ENCODE measurements around the gene CATSPER3.

Gene CATSPER3

DNA sequence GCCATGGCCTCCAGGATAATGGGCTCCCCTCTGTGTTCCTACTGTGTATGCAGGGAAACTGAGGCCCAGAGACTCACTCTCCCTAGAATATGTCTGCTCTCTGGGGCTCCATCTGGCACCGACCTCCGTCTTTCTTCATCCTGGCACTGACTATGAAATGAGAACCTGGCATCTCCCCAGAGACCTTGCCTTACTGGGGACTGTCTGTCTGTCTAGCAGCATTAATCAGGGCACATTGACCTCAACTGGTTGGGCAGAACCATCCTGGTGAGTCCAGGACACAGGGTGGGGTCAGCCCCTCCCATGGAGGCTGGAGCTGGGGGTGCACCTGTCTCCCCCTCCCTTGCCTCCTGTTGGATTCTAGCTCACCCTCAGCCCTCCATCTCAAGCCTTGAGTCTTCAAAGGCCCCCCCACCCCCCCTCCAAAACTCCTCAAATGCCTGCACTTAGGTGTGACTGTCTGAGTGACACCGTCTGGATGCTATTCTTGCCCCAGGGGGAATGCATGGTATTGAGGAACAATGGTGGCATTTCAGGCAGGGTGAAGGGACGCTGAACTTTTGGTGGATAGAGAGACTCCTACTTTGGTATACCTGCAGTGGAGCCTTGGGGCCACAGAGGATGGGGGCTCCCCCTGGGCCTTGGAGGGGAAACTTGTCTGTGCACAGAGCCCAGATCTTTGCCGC lies 79.1 kb downstream of the CATSPER3 start:
- H3K27me3 Mint-ChIP-seq = peaks cover 83% of the 10 kb centered on the region

DNA sequence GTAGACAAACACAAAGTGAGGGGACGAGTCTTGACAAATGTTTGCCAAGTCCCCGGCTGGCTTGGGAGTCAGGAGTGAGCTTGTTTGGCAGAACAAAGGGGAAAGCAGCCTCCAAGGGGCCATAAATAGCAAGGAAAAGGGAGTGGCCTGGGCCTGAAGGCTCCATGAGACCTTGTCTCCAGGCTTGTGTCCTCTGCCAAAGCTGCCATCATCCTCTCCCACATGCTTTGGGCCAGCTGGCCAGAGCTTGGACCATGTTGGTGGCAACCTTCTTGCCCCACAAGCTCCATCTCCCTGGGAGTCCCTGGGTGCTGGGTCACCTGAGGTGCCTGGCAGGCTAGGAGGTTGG lies 79.6 kb downstream of the CATSPER3 start:
- Mint-ChIP-seq H3K4me3 (no peak overlapping the region), H3K36me3 (ENCODE audit: low read depth) (no peaks in the 10 kb centered on the region), H3K27me3 (peaks cover 83% of the 10 kb centered on the region), H3K9me3 (no peaks in the 10 kb centered on the region), H3K4me1 (ENCODE audit: low read depth) (no peaks in the 10 kb centered on the region), H3K27ac (no peak overlapping the region)
- no peak for DNase-seq

More for the DNA sequence above, 79.1 kb downstream of the CATSPER3 start:
- Mint-ChIP-seq H3K4me3 (no peak overlapping the region), H3K27ac (no peak overlapping the region), H3K9me3 (no peaks in the 10 kb centered on the region), H3K4me1 (ENCODE audit: low read depth) (no peaks in the 10 kb centered on the region), H3K36me3 (ENCODE audit: low read depth) (no peaks in the 10 kb centered on the region)
- no peak for DNase-seq

DNA sequence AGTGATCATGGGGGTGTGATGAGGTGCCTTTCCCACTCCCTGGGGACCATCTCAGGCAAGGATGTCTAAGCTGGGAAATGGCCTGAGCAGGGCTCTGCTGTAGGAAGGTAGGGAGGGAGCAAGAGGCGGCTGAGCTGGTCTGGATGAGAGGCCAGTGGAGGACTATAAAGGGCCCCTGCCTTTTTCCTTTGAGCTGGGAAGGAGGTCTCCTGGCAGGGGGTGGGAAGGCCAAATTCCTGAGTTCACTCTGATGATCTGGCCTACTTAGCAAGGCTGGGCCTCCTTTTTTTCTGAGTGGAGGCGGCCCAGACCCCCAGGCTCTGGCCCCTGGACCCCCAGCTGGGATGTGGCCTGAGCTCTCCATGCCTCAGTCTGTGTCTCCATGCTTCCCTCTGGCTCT lies 80.6 kb downstream of the CATSPER3 start:
- H3K4me1 Mint-ChIP-seq (ENCODE audit: low read depth) = no peaks in the 10 kb centered on the region
- no peaks in the 10 kb centered on the region for H3K9me3 Mint-ChIP-seq
- no peak overlapping the region for H3K4me3 Mint-ChIP-seq
- H3K27ac Mint-ChIP-seq = no peak overlapping the region
- H3K36me3 Mint-ChIP-seq (ENCODE audit: low read depth) = no peaks in the 10 kb centered on the region
- H3K27me3 Mint-ChIP-seq = peaks cover 83% of the 10 kb centered on the region
- DNase-seq = no peak

DNA sequence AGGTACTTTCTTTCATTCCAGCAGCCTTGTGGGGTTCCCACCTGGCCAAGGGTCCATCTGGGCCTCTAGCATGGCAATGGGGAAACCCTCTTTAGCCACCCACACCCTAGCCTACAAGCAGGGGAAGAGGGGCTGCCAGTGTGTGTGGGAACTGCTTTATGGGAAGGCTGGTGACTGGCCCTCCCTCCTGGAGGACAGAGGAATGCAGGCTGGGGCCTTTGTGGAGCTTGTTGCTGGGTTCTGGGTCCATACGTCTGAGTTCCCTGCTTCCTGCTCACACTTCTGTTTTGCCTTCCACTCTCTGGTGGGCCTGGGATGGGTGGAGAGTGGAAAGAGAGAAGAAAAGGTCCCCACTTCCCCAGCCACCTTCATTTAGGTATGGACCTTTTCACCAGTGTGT lies 81.2 kb downstream of the CATSPER3 start:
- H3K27ac Mint-ChIP-seq = no peak overlapping the region
- no peaks in the 10 kb centered on the region for H3K9me3 Mint-ChIP-seq
- no peak overlapping the region for H3K4me3 Mint-ChIP-seq
- H3K27me3 Mint-ChIP-seq = peaks cover 83% of the 10 kb centered on the region
- no peaks in the 10 kb centered on the region for H3K4me1 Mint-ChIP-seq (ENCODE audit: low read depth)
- no peaks in the 10 kb centered on the region for H3K36me3 Mint-ChIP-seq (ENCODE audit: low read depth)
- DNase-seq = no peak

DNA sequence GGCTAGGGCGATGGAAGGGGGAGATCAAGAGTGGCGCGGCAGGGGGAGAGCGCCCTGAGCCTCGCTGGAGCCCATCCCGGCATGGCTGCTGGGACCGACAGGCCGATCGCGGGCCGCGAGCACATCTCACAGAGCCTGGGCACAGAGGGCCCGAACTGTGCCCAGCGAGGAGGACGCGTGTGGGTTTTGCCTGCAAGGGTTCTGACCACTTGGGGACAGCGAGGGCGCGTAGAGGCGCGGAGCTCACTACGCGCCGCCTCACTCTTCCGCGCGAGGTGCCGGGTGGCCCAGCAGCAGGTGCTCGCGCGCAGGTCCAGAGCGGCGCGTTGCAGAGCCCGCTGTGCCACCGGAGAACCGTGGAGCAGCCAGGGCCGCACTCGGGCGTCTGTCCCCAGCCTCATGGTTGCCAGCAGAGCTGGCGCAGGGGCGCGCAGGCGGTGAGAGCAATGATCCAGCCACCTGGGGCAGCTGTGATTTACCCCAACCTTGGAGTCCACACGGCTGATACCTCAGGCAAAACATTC lies 82.6 kb downstream of the CATSPER3 start:
- Mint-ChIP-seq H3K9me3 (no peaks in the 10 kb centered on the region), H3K27me3 (peaks cover 76% of the 10 kb centered on the region), H3K36me3 (ENCODE audit: low read depth) (no peaks in the 10 kb centered on the region), H3K27ac (no peak overlapping the region), H3K4me1 (ENCODE audit: low read depth) (no peaks in the 10 kb centered on the region), H3K4me3 (no peak overlapping the region)
- DNase-seq = no peak

DNA sequence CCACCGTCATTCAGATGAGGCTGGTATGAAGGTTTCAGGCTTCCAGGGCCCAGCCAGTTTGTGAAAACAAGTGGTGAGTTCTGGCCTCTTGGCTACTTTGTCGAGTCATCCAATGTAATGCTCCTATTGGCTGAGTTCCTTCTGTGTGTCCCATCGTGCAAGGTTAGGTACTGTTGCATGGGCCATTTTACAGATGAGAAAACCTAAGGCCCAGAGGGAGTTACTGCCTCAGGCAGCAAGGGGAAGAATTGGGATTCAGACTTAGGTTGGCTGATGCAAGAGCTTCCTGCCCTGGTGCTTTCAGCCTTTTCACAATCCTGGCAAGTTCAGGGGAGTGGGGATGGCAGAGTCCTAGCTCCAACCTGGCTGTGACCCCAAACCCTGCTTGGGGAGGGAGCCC lies 83.7 kb downstream of the CATSPER3 start:
- H3K4me3 Mint-ChIP-seq = no peak overlapping the region
- no peak for DNase-seq
- no peak overlapping the region for H3K27ac Mint-ChIP-seq

DNA sequence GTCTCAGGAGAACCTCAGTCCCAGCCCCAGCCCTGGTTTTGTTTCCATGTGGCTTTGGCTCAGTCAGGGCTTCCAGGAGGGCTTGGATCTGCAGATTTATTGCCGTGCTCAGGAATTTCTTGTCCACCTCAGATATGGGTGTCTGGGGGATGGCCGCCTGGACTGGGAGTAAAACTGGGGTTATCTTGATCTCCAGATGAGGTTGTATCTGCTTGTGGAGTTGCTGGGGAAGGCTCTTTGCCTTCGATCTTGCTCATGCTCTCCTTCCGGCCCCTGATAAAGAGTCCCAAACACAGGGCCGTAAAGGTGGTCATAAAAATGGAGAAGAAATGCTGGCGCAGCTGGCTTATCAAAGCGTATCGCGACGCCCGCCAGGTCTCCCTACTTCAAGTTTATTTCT lies 84.2 kb downstream of the CATSPER3 start:
- Mint-ChIP-seq H3K27ac (no peak overlapping the region), H3K4me1 (ENCODE audit: low read depth) (no peaks in the 10 kb centered on the region), H3K4me3 (no peak overlapping the region), H3K27me3 (peaks cover 65% of the 10 kb centered on the region), H3K9me3 (no peaks in the 10 kb centered on the region), H3K36me3 (ENCODE audit: low read depth) (no peaks in the 10 kb centered on the region)
- no peak for DNase-seq

More for the DNA sequence above, 83.7 kb downstream of the CATSPER3 start:
- Mint-ChIP-seq H3K36me3 (ENCODE audit: low read depth) (no peaks in the 10 kb centered on the region), H3K27me3 (peaks cover 69% of the 10 kb centered on the region), H3K9me3 (no peaks in the 10 kb centered on the region), H3K4me1 (ENCODE audit: low read depth) (no peaks in the 10 kb centered on the region)

DNA sequence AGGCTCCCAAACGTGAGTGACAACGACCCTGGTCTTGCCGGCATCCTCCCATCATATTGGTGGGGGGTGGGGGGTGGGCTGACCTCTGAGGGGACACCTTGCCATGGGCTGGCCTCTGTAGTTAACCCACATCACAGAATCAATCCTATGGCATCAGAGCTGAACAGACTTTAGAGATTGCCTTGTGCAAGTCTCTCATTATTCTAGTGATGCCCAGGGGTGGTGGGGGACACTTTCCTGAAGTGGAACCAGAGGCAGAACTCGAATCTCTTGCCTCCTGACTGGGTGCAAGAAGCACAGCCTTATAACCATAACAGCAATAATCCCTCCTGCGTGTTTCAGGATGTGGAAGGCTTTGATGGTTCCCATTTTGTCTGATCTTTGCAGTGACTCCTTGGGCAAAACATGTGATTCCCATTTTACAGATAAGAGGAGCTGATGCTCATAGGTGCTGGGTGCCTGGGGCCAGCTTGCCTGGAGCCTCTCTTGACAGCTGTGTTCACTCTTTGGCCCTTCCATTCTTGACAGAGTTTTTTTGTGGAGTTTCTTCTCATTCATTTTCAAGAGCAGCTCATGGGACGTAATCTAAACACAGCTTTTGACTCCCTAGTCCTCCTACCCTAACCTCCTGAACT lies 84.9 kb downstream of the CATSPER3 start:
- Mint-ChIP-seq H3K27me3 (peaks cover 59% of the 10 kb centered on the region), H3K4me1 (ENCODE audit: low read depth) (no peaks in the 10 kb centered on the region), H3K36me3 (ENCODE audit: low read depth) (no peaks in the 10 kb centered on the region), H3K27ac (no peak overlapping the region), H3K4me3 (no peak overlapping the region), H3K9me3 (no peaks in the 10 kb centered on the region)
- DNase-seq = no peak

DNA sequence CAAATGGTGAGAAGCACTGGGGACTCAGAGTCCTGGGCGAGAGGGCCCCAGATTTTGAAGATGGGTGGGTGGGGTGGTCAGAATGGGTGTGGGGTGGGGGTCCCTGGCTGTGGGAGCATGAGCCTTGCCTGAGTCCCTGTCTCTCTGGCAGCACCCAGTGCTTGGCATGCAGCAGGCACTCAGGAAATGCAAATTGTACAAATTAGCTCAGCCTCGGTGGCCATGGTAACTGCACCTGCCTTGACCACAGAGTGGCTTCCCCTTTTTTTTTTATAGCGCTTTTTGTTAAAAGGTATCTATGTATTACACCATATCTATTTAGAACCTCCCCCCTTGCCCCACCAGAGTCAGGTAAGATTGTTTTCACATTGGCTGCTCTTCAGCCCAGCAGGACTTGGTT lies 85.6 kb downstream of the CATSPER3 start:
- Mint-ChIP-seq H3K27ac (no peak overlapping the region), H3K36me3 (ENCODE audit: low read depth) (no peaks in the 10 kb centered on the region), H3K4me1 (ENCODE audit: low read depth) (no peaks in the 10 kb centered on the region), H3K4me3 (no peak overlapping the region), H3K9me3 (no peaks in the 10 kb centered on the region), H3K27me3 (peaks cover 55% of the 10 kb centered on the region)
- no peak for DNase-seq

DNA sequence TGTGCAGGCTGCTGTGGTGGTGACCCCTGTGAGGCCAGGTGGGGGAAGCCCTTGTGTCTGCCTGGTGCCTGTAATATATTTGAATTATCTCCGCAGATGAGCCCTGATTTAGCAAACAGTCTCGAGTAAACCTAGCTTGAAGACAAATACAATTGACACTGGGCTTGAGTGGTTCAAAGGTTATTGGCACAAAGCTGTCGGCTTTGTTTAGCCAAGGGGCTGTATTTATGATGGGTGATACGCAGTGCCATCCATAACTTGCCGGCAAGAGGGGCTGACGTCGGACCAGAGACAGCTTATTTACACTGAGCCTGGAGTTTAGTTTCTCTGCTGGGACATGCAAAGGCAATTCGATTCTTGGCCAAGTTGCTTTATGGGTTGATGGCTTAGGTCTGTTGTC lies 86.3 kb downstream of the CATSPER3 start:
- Mint-ChIP-seq H3K4me3 (no peak overlapping the region), H3K4me1 (ENCODE audit: low read depth) (no peaks in the 10 kb centered on the region), H3K9me3 (no peaks in the 10 kb centered on the region), H3K36me3 (ENCODE audit: low read depth) (no peaks in the 10 kb centered on the region), H3K27me3 (peaks cover 59% of the 10 kb centered on the region), H3K27ac (no peak overlapping the region)
- DNase-seq = no peak

DNA sequence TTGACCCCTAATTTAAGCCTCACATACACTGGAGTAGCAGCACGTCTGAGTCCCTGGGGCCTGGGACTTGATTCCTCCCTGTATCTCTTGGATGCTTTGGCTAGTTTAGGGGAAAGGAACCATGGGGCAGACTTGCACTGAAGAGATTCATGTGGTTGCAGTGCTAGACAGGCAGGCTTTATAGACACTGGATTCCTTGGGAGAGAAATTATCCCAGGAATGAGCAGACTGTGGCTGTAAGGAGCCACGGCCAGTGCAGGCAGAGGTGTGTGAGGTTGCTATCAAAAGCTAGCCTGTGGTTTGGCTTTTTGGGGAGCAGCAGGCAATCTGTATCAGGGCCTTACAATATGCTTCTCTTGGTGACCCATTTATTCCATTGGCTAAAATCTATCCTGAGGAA lies 86.8 kb downstream of the CATSPER3 start:
- H3K9me3 Mint-ChIP-seq = no peaks in the 10 kb centered on the region
- H3K4me3 Mint-ChIP-seq = no peak overlapping the region
- DNase-seq = no peak
- H3K4me1 Mint-ChIP-seq (ENCODE audit: low read depth) = no peaks in the 10 kb centered on the region
- peaks cover 56% of the 10 kb centered on the region for H3K27me3 Mint-ChIP-seq
- H3K27ac Mint-ChIP-seq = no peak overlapping the region
- no peaks in the 10 kb centered on the region for H3K36me3 Mint-ChIP-seq (ENCODE audit: low read depth)

DNA sequence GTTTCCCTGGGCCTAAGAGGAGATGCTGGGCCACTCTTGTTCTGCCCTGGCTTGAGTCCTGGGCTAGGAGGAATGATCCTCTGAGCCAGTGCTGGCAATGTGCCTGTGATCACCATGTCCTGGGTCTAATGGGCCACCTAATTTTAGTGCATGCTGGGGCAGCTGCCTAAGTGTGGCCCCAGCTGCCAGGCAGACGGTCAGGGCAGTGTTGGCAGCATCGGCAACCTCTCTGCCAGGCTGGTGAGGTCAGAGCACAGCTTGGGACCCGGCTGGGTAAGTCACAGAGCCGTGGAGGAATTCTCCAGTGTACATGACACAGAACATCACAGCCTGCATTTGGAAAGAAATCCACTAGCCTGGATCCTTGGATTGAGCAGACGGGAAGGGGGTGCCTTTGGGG lies 87.7 kb downstream of the CATSPER3 start:
- Mint-ChIP-seq H3K27ac (no peak overlapping the region), H3K4me1 (ENCODE audit: low read depth) (no peaks in the 10 kb centered on the region), H3K4me3 (no peak overlapping the region), H3K9me3 (no peaks in the 10 kb centered on the region), H3K27me3 (peaks cover 50% of the 10 kb centered on the region), H3K36me3 (ENCODE audit: low read depth) (no peaks in the 10 kb centered on the region)
- DNase-seq = no peak

DNA sequence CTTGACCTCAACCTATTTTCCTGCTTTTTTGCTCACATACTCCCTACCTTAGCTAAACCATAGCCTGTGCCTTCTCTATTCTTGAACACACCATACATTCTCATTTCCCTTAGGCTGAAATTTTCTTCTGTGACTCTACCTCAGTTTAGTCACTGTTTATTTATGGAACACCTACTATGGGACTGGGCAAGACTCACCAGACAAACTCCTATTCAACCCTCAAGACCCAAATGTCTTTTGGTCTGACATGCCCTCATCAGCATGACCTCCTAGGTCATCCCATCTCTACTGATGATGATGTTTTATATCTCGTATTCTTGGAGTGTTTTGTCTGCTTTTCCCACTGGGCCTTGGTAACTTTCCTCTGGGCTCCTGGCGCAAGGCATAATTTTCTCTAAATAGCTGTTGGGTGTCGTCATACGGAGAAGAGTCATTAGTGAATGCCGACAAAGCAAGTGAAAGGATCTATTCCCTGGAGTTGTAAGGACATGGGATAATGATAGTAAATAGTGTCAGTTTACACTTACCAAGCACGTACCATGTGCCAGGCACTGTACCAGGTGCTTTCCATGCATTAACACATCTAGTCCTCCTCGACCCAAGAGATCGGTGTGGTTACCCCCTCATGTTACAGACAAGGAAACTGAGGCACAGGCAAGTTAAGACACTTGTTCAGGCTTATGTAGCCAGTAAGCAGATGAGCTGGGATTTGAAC lies 88.8 kb downstream of the CATSPER3 start:
- no peaks in the 10 kb centered on the region for H3K36me3 Mint-ChIP-seq (ENCODE audit: low read depth)
- H3K27ac Mint-ChIP-seq = no peak overlapping the region
- H3K27me3 Mint-ChIP-seq = peaks cover 40% of the 10 kb centered on the region
- H3K9me3 Mint-ChIP-seq = no peaks in the 10 kb centered on the region
- no peak overlapping the region for H3K4me3 Mint-ChIP-seq
- H3K4me1 Mint-ChIP-seq (ENCODE audit: low read depth) = no peaks in the 10 kb centered on the region
- DNase-seq = no peak

DNA sequence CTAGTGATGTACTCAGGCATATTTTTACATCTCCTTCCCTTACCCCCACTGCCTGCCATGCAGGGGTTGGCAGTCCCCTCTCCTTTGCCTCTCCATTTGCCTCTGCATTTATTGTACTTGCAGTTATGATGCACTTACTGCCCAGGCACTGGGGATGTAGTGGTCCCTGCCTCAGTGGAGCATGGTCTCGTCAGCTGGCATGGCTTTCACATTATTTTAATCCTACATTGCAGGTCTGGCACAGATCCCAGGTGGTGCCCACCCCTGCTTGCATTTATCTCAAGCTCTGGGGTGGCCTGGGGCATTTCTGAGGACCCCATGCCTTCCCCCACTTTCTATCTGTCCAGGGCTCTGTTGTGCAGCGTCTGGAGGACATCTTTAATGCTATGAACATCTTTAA lies 89.5 kb downstream of the CATSPER3 start:
- Mint-ChIP-seq H3K27me3 (peaks cover 32% of the 10 kb centered on the region), H3K36me3 (ENCODE audit: low read depth) (no peaks in the 10 kb centered on the region), H3K27ac (no peak overlapping the region), H3K9me3 (no peaks in the 10 kb centered on the region), H3K4me1 (ENCODE audit: low read depth) (no peaks in the 10 kb centered on the region), H3K4me3 (no peak overlapping the region)
- no peak for DNase-seq

DNA sequence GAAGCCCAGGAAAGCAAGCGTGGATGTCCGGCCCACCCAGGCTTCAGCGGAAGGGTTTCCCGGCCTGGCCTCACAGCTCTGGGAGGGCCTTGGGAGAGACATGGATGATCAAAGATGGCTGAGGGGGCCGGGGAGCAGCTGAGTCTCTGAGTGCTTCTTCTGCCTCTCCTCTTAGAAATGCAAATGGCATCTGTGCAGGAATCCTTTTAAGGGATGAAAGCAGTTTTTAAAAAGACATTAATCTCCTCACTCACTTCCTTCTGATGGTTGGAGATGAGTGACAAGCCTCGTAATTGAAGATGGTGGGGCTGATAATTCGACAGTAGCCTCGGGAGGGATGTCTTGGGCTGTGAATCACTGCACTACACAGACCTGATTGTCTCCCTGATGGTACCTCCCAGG lies 90.6 kb downstream of the CATSPER3 start:
- no peak overlapping the region for H3K4me3 Mint-ChIP-seq
- H3K4me1 Mint-ChIP-seq (ENCODE audit: low read depth) = no peaks in the 10 kb centered on the region
- no peaks in the 10 kb centered on the region for H3K36me3 Mint-ChIP-seq (ENCODE audit: low read depth)
- DNase-seq = no peak
- no peak overlapping the region for H3K27ac Mint-ChIP-seq
- peaks cover 21% of the 10 kb centered on the region for H3K27me3 Mint-ChIP-seq
- H3K9me3 Mint-ChIP-seq = no peaks in the 10 kb centered on the region
